GM12878 (cell line): Measurements from ENCODE around the gene FLOT1. TPM values are rescaled to one million over a fixed set of nuclear protein-coding genes. Genes with fewer than 3 reads are reported as not detected.

Experiments
- ATAC-seq: fragments of 200-7000 bp; cut with Tn5 transposase; 3 replicates; pipeline ENCODE4 v1.9.1; 2020; ENCODE audit warnings: mild to moderate bottlenecking, moderate library complexity
- BruUV-seq: library from RNA; stranded (reverse); fragments of 400-500 nt; replicated peaks from 2 replicates; lab custom pipeline; 2021; lab: Mats Ljungman, UMichigan
- CTCF ChIA-PET: fragments of 300-600 bp; sonication (Branson Sonifier 250); formaldehyde crosslinking; extraction: SDS; loops from one replicate; lab custom pipeline; 2021; ENCODE audit warnings: inconsistent platforms; lab: Yijun Ruan, JAX
- POLR2A ChIA-PET: fragments of 350-600 bp; formaldehyde crosslinking; extraction: SDS; loops from one replicate; lab custom pipeline; 2021; ENCODE audit warnings: inconsistent platforms; lab: Charles Lee
- RAD21 ChIA-PET: fragments of 300-600 bp; sonication (Branson Sonifier 250); formaldehyde crosslinking; loops from one replicate; lab custom pipeline; 2023; ENCODE audit warnings: antibody characterized with exemption; ENCODE audit not compliant: unreplicated experiment; lab: Charles Lee
- SMC1A ChIA-PET: fragments of 300-600 bp; sonication (Branson Sonifier 250); formaldehyde crosslinking; loops from one replicate; lab custom pipeline; 2023; ENCODE audit not compliant: unreplicated experiment, uncharacterized antibody; lab: Charles Lee
- DNase-seq: peaks from one replicate; pipeline ENCODE4 v3.0.0-alpha.2; 2011; ENCODE audit warnings: low read depth, low spot score
- FAIRE-seq: peaks from 3 replicates; lab custom pipeline; 2011; peaks lifted over from hg19 to GRCh38; lab: Jason Lieb, UNC
- H2AFZ ChIP-seq: 2 replicates; pipeline ENCODE4 v1.6.0; 2011; ENCODE audit warnings: low read depth, low read length, control low read depth; ENCODE audit not compliant: control insufficient read depth
- H3K27ac ChIP-seq: 2 replicates; pipeline ENCODE4 v1.5.1; 2011; ENCODE audit warnings: control low read depth; ENCODE audit not compliant: control insufficient read depth, insufficient read depth
- H3K27me3 ChIP-seq, 2 experiments: replicated peaks in 1 of 2; 2 replicates each; pipeline versions ENCODE4 v1.6.0 to v1.6.1; 2011; ENCODE audit warnings: low read length in 1 of 2; ENCODE audit not compliant: control insufficient read depth in 2 of 2, insufficient read depth in 2 of 2
- H3K36me3 ChIP-seq, 2 experiments: 2 replicates each; pipeline ENCODE4 v1.5.1; 2011; ENCODE audit warnings: low read length in 1 of 2; ENCODE audit not compliant: control insufficient read depth in 2 of 2, insufficient read depth in 2 of 2
- H3K4me1 ChIP-seq: 2 replicates; pipeline ENCODE4 v1.6.1; 2011; ENCODE audit warnings: mild to moderate bottlenecking, low read length, moderate library complexity, mixed read lengths; ENCODE audit not compliant: control insufficient read depth, insufficient read depth
- H3K4me2 ChIP-seq: 2 replicates; pipeline ENCODE4 v1.6.0; 2011; ENCODE audit warnings: control low read depth; ENCODE audit not compliant: control insufficient read depth, insufficient read depth
- H3K4me3 ChIP-seq: fragments of 200-600 bp; sonication (generic); 2 replicates; pipeline ENCODE4 v1.5.1; 2016
- H3K79me2 ChIP-seq: 2 replicates; pipeline ENCODE4 v1.6.0; 2011; ENCODE audit warnings: low read length; ENCODE audit not compliant: control insufficient read depth, insufficient read depth
- H3K9ac ChIP-seq: 2 replicates; pipeline ENCODE4 v1.8.0; 2011; ENCODE audit warnings: low read length, control low read depth, mixed read lengths; ENCODE audit not compliant: control insufficient read depth, insufficient read depth
- H3K9me3 ChIP-seq: replicated peaks from 3 replicates; pipeline ENCODE4 v1.5.1; 2011; ENCODE audit warnings: mild to moderate bottlenecking, low read length; ENCODE audit not compliant: control insufficient read depth, insufficient read depth
- H4K20me1 ChIP-seq: 2 replicates; pipeline ENCODE4 v1.6.0; 2011; ENCODE audit not compliant: control insufficient read depth, insufficient read depth
- CBFB ChIP-seq: IDR thresholded peaks from 2 replicates; pipeline ENCODE4 v1.6.1; 2016; ENCODE audit warnings: antibody characterized with exemption, low read depth
- CEBPZ ChIP-seq: fragments of 150-350 bp; IDR thresholded peaks from 2 replicates; pipeline ENCODE4 v1.6.1; 2016; ENCODE audit warnings: low read depth, low read length
- E2F4 ChIP-seq: IDR thresholded peaks from 2 replicates; pipeline ENCODE4 v1.6.1; 2012; ENCODE audit warnings: low read depth, low read length, improper control_type of control experiment
- E4F1 ChIP-seq: fragments of 450-650 bp; IDR thresholded peaks from 2 replicates; pipeline ENCODE4 v1.6.1; 2018; ENCODE audit warnings: borderline replicate concordance, mild to moderate bottlenecking; ENCODE audit not compliant: partially characterized antibody
- HDGF ChIP-seq: fragments of 450-650 bp; IDR thresholded peaks from 2 replicates; pipeline ENCODE4 v1.6.1; 2016; ENCODE audit warnings: antibody characterized with exemption
- MEF2B ChIP-seq: fragments of 450-650 bp; IDR thresholded peaks from 2 replicates; pipeline ENCODE4 v1.6.1; 2018; ENCODE audit warnings: mild to moderate bottlenecking, moderate library complexity; ENCODE audit not compliant: partially characterized antibody, poor library complexity, severe bottlenecking
- MXI1 ChIP-seq: fragments of 150-350 bp; IDR thresholded peaks from 2 replicates; pipeline ENCODE4 v1.6.1; 2011; ENCODE audit warnings: low read depth, mild to moderate bottlenecking, inconsistent platforms, low read length, improper control_type of control experiment
- POLR2AphosphoS5 ChIP-seq: IDR thresholded peaks from 2 replicates; pipeline ENCODE4 v1.6.1; 2011; ENCODE audit warnings: mild to moderate bottlenecking, low read length, inconsistent platforms
- RFX5 ChIP-seq: IDR thresholded peaks from 2 replicates; pipeline ENCODE4 v1.6.1; 2011; ENCODE audit warnings: low read depth, low read length, improper control_type of control experiment
- ZBTB11 ChIP-seq: fragments of 450-650 bp; formaldehyde crosslinking; IDR thresholded peaks from 2 replicates; pipeline ENCODE4 v1.5.0; 2022; ENCODE audit warnings: mild to moderate bottlenecking, missing genetic modification characterization
- ZNF24 ChIP-seq: fragments of 450-650 bp; IDR thresholded peaks from 2 replicates; pipeline ENCODE4 v1.6.1; 2017; ENCODE audit warnings: antibody characterized with exemption, mild to moderate bottlenecking
- WGBS: methylation state at CpG from one replicate; pipeline ENCODE4 v1.1.6; 2016; ENCODE audit warnings: low lambda C conversion rate; ENCODE audit not compliant: insufficient replicate concordance, insufficient coverage; ENCODE audit errors: missing lambda C conversion rate; 5-methylcytosine and 5-hydroxymethylcytosine counted together
- in situ Hi-C: fragments of 300-500 bp; cut with MboI; formaldehyde crosslinking; loops from 9 replicates; pipeline ENCODE4 v1.14.3; 2018; ENCODE audit warnings: mixed read lengths
- intact Hi-C: fragments of 100-400 bp; cut with micrococcal nuclease; formaldehyde crosslinking; loops from one replicate; pipeline ENCODE4 v1.14.2; 2022; ENCODE audit not compliant: unreplicated experiment
- polyA plus RNA-seq, 11 experiments: library from polyadenylated mRNA; depleted of rRNA in 4 of 11; unstranded in 6 of 11; stranded (reverse) in 5 of 11; fragments of >200 nt; fragmentation: Nextera tagmentation in 4 of 11; fragmentation: Illumina TruSeq in 1 of 11; extraction: Ambion mirVana in 4 of 11; extraction: Trizol in 1 of 11; gene quantifications; 1 replicate in 1 of 11; 2 replicates in 10 of 11; pipeline versions ENCODE4 v1.2.1 to v1.2.3, GENCODE V29; 2011 to 2016; ENCODE audit warnings: inconsistent platforms in 2 of 11, missing spikeins in 2 of 11, low read depth in 1 of 11
- total RNA-seq, 4 experiments: library from RNA; depleted of rRNA in 3 of 4; stranded (reverse); fragments of >200 nt in 3 of 4; fragmentation: Illumina TruSeq in 1 of 4; extraction: Trizol in 1 of 4; gene quantifications; 2 replicates each; pipeline versions ENCODE4 v1.2.1 to v1.2.3, GENCODE V29; 2013 to 2021

FLOT1 gene
- total and polyA plus RNA-seq, 10 of the 15 experiments (the other 5 are each of a cell fraction or from before 2014, with no cell fraction given) = 12.3 to 153 (median 112) TPM

GRCh38 chr6:30741789-30742315 is 635 bp downstream of the FLOT1 start:
- no peak for DNase-seq
- peaks cover 29% of the 10 kb centered on the region for H3K4me1 ChIP-seq
- SMC1A ChIA-PET = interaction anchor here (0.6 to 10.0 kb wide), 5 partner anchors 11 to 81 kb away, joined by 3 to 122 read pairs (median 4); no protein-coding TSS in a partner anchor
- TF ChIP-seq E2F4 = no peak
- TF ChIP-seq CEBPZ = no peak
- no peak for TF ChIP-seq E4F1
- TF ChIP-seq MEF2B = no peak
- no peak for TF ChIP-seq ZBTB11 (CRISPR knock-in tag)
- TF ChIP-seq POLR2AphosphoS5 = peak; percentile 73; the same call in 1 of the 2 replicates
- TF ChIP-seq CBFB = no peak; the same call in 1 of the 2 replicates
- TF ChIP-seq RFX5 = no peak
- TF ChIP-seq ZNF24 = no peak
- TF ChIP-seq MXI1 = no peak
- peak; percentile 79; the same call in 1 of the 2 replicates for TF ChIP-seq HDGF

More at GRCh38 chr6:30741789-30742315, 635 bp downstream of the FLOT1 start:
- Histone ChIP-seq H3K9me3 (peaks cover 5% of the 10 kb centered on the region; the same call in 2 of the 3 replicates), H3K36me3 (peaks cover 6 to 12% of the 10 kb centered on the region in 2 experiments), H3K27ac (peak overlapping the region; percentile 72), H3K4me3 (peak overlapping the region; percentile 95), H3K4me2 (peak overlapping the region; percentile 94), H3K9ac (peak overlapping the region; percentile 82), H3K27me3 (no peaks in the 10 kb centered on the region), H2AFZ (peak overlapping the region; percentile 11), H3K79me2 (peaks cover 37% of the 10 kb centered on the region), H4K20me1 (no peaks in the 10 kb centered on the region)
- in situ Hi-C loops = no loop called here
- RAD21 ChIA-PET = interaction anchor here (0.9 to 3.7 kb wide), 11 partner anchors 11 to 135 kb away, joined by 3 to 22 read pairs (median 4); partner anchors contain the start of gene MDC1
- CTCF ChIA-PET = interaction anchor here (0.8 to 1.4 kb wide), 7 partner anchors 10 to 200 kb away, joined by 3 to 5 read pairs (median 4); partner anchors contain the start of gene VARS2
- BruUV-seq = no TSS peak
- intact Hi-C loops = loop anchor here (2.0 kb wide), 1 partner anchor 69 kb away; no protein-coding TSS in a partner anchor
- 3% methylated on average over 13 of the region's 13 CpGs for WGBS
- ATAC-seq (peak; percentile 10; the same call in 2 of the 3 replicates), FAIRE-seq (no peak)
- POLR2A ChIA-PET = interaction anchor here (0.7 to 9.4 kb wide), 10 partner anchors 16 to 172 kb away, joined by 3 to 89 read pairs (median 4); partner anchors contain the start of genes MDC1 and VARS2
